Erythroblast (primary cell): ENCODE measurements around the gene BTLA.

Experiments
- GATA1 ChIP-seq: IDR thresholded peaks from 2 replicates; pipeline ENCODE4 v1.6.1; 2011; ENCODE audit warnings: low read depth, mild to moderate bottlenecking, control low read depth, low read length, moderate library complexity
- POLR2A ChIP-seq: IDR thresholded peaks from 2 replicates; pipeline ENCODE4 v1.6.1; 2011; ENCODE audit warnings: mild to moderate bottlenecking, low read length

GRCh38 chr3:112497897-112498548, 1.2 kb downstream of the BTLA start:
- TF ChIP-seq POLR2A (no peak), GATA1 (no peak)
